HEK293 (cell line): Measurements from ENCODE around the gene KRTAP11-1.

Experiments used
- CTCF ChIA-PET: fragments of 350-600 bp; formaldehyde crosslinking; extraction: SDS; loops from one replicate; lab custom pipeline; 2021; ENCODE audit warnings: antibody characterized with exemption; lab: Yijun Ruan, JAX
- POLR2A ChIA-PET: fragments of 300-600 bp; formaldehyde crosslinking; extraction: SDS; loops from one replicate; lab custom pipeline; 2020; ENCODE audit warnings: antibody characterized with exemption, inconsistent platforms; lab: Yijun Ruan, JAX
- H3K27ac ChIP-seq: fragments of 200-500 bp; sonication (Bioruptor generic); 2 replicates; pipeline ENCODE4 v1.5.1; 2014; ENCODE audit warnings: low read depth, low read length, control low read depth, inconsistent platforms; ENCODE audit errors: extremely low read depth
- H3K36me3 ChIP-seq, 2 experiments: fragments of 200-500 bp in 1 of 2; sonication (Bioruptor generic) in 1 of 2; 1 replicate in 1 of 2; 2 replicates in 1 of 2; pipeline ENCODE4 v1.5.1; 2014 to 2017; ENCODE audit warnings: inconsistent platforms in 2 of 2, low read length in 2 of 2; ENCODE audit not compliant: control insufficient read depth in 2 of 2, insufficient read depth in 1 of 2
- H3K4me1 ChIP-seq: fragments of 200-500 bp; sonication (Bioruptor generic); 2 replicates; pipeline ENCODE4 v1.5.1; 2014; ENCODE audit warnings: mild to moderate bottlenecking, low read length, inconsistent platforms; ENCODE audit not compliant: control insufficient read depth, insufficient read depth
- H3K4me3 ChIP-seq: 2 replicates; pipeline ENCODE4 v1.5.1; 2011; ENCODE audit warnings: low read depth, mild to moderate bottlenecking, control low read depth, low read length, moderate library complexity
- H3K9me3 ChIP-seq: fragments of 200-500 bp; sonication (Bioruptor generic); 2 replicates; pipeline ENCODE4 v1.5.1; 2014; ENCODE audit warnings: low read depth, low read length, inconsistent platforms; ENCODE audit not compliant: control insufficient read depth, insufficient read depth
- GLI2 ChIP-seq: fragments of 450-650 bp; formaldehyde crosslinking; IDR thresholded peaks from 2 replicates; pipeline ENCODE4; 2017; ENCODE audit warnings: missing biosample characterization, missing genetic modification characterization, low read depth, borderline replicate concordance
- MEIS1 ChIP-seq: sonication (generic); formaldehyde crosslinking; IDR thresholded peaks from 2 replicates; pipeline ENCODE4 v1.8.1; 2022; ENCODE audit warnings: missing genetic modification reagents, mild to moderate bottlenecking, borderline replicate concordance
- MZF1 ChIP-seq: fragments of 450-650 bp; formaldehyde crosslinking; IDR thresholded peaks from 2 replicates; pipeline ENCODE4 v1.5.1; 2017; ENCODE audit warnings: missing biosample characterization, missing genetic modification characterization, borderline replicate concordance
- TRIM28 ChIP-seq: IDR thresholded peaks from 2 replicates; pipeline ENCODE4 v1.6.1; 2011; ENCODE audit warnings: low read length, control low read depth, borderline replicate concordance
- ZBTB48 ChIP-seq: fragments of 450-650 bp; formaldehyde crosslinking; IDR thresholded peaks from 2 replicates; pipeline ENCODE4 v1.5.1; 2016; ENCODE audit warnings: missing biosample characterization, missing genetic modification characterization
- ZBTB7A ChIP-seq: fragments of 450-650 bp; formaldehyde crosslinking; IDR thresholded peaks from 2 replicates; pipeline ENCODE4 v1.5.1; 2016; ENCODE audit warnings: low read depth, missing biosample characterization, missing genetic modification characterization
- ZEB2 ChIP-seq: fragments of 450-650 bp; formaldehyde crosslinking; IDR thresholded peaks from 2 replicates; pipeline ENCODE4 v1.5.1; 2016; ENCODE audit warnings: missing biosample characterization, missing genetic modification characterization
- ZNF214 ChIP-seq: fragments of 450-650 bp; formaldehyde crosslinking; IDR thresholded peaks from 2 replicates; pipeline ENCODE4 v1.5.1; 2017; ENCODE audit warnings: missing biosample characterization, mild to moderate bottlenecking, missing genetic modification characterization, borderline replicate concordance
- ZNF266 ChIP-seq: fragments of 450-650 bp; formaldehyde crosslinking; IDR thresholded peaks from 2 replicates; pipeline ENCODE4 v1.5.1; 2016; ENCODE audit warnings: missing biosample characterization, missing genetic modification characterization, low read depth
- ZNF423 ChIP-seq: fragments of 450-650 bp; formaldehyde crosslinking; IDR thresholded peaks from 2 replicates; pipeline ENCODE4 v1.5.1; 2016; ENCODE audit warnings: missing biosample characterization, missing genetic modification characterization
- ZNF510 ChIP-seq: fragments of 450-650 bp; formaldehyde crosslinking; IDR thresholded peaks from 2 replicates; pipeline ENCODE4 v1.5.1; 2018; ENCODE audit warnings: mild to moderate bottlenecking, missing genetic modification characterization, missing biosample characterization; ENCODE audit not compliant: insufficient replicate concordance
- ZNF560 ChIP-seq: fragments of 450-650 bp; formaldehyde crosslinking; IDR thresholded peaks from 2 replicates; pipeline ENCODE4 v1.5.1; 2017; ENCODE audit warnings: missing biosample characterization, missing genetic modification characterization, borderline replicate concordance
- ZNF561 ChIP-seq: fragments of 450-650 bp; IDR thresholded peaks from 2 replicates; pipeline ENCODE4 v1.5.1; 2018; ENCODE audit warnings: missing biosample characterization, missing genetic modification characterization, borderline replicate concordance
- ZNF654 ChIP-seq: fragments of 450-650 bp; formaldehyde crosslinking; IDR thresholded peaks from 2 replicates; pipeline ENCODE4 v1.5.1; 2016; ENCODE audit warnings: low read depth, missing biosample characterization, missing genetic modification characterization
- ZNF747 ChIP-seq: fragments of 450-650 bp; formaldehyde crosslinking; IDR thresholded peaks from 2 replicates; pipeline ENCODE4 v1.5.1; 2016; ENCODE audit warnings: missing biosample characterization, missing genetic modification characterization
- ZNF777 ChIP-seq: fragments of 450-650 bp; formaldehyde crosslinking; IDR thresholded peaks from 2 replicates; pipeline ENCODE4 v1.5.1; 2017; ENCODE audit warnings: missing biosample characterization, missing genetic modification characterization, borderline replicate concordance
- ZNF792 ChIP-seq: fragments of 450-650 bp; formaldehyde crosslinking; IDR thresholded peaks from 2 replicates; pipeline ENCODE4 v1.5.1; 2016; ENCODE audit warnings: missing biosample characterization, missing genetic modification characterization
- TF ChIP-seq, protein P1 (sequence below): fragments of 450-650 bp; formaldehyde crosslinking; conservative IDR thresholded peaks from 2 replicates; pipeline ENCODE4 v1.5.1; 2016; ENCODE audit warnings: low read depth, missing biosample characterization, missing genetic modification characterization
- TF ChIP-seq, protein P2 (sequence below): fragments of 450-650 bp; formaldehyde crosslinking; IDR thresholded peaks from 2 replicates; pipeline ENCODE4 v1.5.1; 2016; ENCODE audit warnings: missing biosample characterization, missing genetic modification characterization, low read depth
- TF ChIP-seq, protein P3 (sequence below): fragments of 450-650 bp; formaldehyde crosslinking; IDR thresholded peaks from 2 replicates; pipeline ENCODE4 v1.5.1; 2017; ENCODE audit warnings: missing biosample characterization, missing genetic modification characterization

Gene KRTAP11-1

DNA sequence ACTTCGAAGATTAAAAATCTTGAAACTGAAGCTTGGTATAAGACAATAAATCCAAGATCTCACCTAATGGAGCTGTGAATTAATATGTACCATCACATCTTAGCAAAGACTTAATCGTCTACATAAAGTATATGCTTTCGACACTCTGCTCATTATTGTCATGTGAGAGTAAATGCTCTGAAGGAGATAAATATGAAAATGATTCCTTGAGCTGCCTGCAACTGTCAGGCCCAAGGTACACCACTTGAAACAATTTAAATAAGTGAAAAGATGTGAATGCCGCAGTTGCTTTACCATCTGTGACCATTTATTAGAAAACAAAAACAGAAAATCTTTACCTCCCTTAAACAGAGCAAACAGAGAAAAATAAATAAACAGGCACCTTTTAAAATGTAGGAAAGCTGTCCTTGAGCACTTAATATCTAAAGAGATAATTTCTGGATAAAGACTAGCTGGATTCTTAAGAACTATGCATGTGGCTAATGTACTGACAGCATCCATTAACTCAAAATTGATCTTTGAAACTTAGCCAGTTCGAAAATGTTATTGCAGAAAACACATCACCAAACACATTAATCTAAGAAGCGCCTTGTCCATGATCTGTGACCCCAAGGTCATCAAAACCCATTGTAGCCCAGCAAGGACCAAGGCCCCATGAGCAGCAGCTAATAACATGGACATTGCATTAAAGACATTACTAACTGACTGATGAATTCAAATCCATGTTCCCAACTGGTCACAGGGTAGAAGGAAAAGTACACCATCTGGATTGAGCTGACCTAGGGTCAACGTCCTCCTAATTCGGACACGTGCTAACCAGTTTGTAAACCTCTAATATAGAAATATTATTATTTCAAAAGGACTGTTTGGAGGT is 33.5 kb downstream of the KRTAP11-1 start:
- no peak for TF ChIP-seq ZNF792 (tag by site-specific recombination)
- TF ChIP-seq ZBTB7A (tag by site-specific recombination) = no peak
- TF ChIP-seq TRIM28 = no peak
- TF ChIP-seq ZBTB48 (tag by site-specific recombination) = no peak
- TF ChIP-seq, protein P1, sequence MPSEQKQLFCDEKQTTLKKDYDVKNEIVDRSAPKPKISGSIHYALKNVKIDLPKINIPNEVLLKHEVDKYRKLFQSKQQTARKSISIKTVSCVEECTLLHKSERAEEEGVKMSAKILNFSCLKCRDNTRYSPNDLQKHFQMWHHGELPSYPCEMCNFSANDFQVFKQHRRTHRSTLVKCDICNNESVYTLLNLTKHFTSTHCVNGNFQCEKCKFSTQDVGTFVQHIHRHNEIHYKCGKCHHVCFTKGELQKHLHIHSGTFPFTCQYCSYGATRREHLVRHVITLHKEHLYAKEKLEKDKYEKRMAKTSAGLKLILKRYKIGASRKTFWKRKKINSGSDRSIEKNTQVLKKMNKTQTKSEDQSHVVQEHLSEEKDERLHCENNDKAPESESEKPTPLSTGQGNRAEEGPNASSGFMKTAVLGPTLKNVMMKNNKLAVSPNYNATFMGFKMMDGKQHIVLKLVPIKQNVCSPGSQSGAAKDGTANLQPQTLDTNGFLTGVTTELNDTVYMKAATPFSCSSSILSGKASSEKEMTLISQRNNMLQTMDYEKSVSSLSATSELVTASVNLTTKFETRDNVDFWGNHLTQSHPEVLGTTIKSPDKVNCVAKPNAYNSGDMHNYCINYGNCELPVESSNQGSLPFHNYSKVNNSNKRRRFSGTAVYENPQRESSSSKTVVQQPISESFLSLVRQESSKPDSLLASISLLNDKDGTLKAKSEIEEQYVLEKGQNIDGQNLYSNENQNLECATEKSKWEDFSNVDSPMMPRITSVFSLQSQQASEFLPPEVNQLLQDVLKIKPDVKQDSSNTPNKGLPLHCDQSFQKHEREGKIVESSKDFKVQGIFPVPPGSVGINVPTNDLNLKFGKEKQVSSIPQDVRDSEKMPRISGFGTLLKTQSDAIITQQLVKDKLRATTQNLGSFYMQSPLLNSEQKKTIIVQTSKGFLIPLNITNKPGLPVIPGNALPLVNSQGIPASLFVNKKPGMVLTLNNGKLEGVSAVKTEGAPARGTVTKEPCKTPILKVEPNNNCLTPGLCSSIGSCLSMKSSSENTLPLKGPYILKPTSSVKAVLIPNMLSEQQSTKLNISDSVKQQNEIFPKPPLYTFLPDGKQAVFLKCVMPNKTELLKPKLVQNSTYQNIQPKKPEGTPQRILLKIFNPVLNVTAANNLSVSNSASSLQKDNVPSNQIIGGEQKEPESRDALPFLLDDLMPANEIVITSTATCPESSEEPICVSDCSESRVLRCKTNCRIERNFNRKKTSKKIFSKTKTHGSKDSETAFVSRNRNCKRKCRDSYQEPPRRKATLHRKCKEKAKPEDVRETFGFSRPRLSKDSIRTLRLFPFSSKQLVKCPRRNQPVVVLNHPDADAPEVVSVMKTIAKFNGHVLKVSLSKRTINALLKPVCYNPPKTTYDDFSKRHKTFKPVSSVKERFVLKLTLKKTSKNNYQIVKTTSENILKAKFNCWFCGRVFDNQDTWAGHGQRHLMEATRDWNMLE (tag by site-specific recombination) = no peak
- TF ChIP-seq ZNF777 (tag by site-specific recombination) = no peak
- no peak for TF ChIP-seq GLI2 (tag by site-specific recombination)
- no peak for TF ChIP-seq ZEB2 (tag by site-specific recombination)
- TF ChIP-seq ZNF561 (tag by site-specific recombination) = no peak
- TF ChIP-seq MEIS1 (CRISPR knock-in tag) = no peak
- TF ChIP-seq ZNF510 = no peak
- TF ChIP-seq ZNF747 (tag by site-specific recombination) = no peak
- no peak for TF ChIP-seq ZNF266
- no peak for TF ChIP-seq ZNF654 (tag by site-specific recombination)
- TF ChIP-seq ZNF560 (tag by site-specific recombination) = no peak
- no peak for TF ChIP-seq ZNF214 (tag by site-specific recombination)
- TF ChIP-seq, protein P2, sequence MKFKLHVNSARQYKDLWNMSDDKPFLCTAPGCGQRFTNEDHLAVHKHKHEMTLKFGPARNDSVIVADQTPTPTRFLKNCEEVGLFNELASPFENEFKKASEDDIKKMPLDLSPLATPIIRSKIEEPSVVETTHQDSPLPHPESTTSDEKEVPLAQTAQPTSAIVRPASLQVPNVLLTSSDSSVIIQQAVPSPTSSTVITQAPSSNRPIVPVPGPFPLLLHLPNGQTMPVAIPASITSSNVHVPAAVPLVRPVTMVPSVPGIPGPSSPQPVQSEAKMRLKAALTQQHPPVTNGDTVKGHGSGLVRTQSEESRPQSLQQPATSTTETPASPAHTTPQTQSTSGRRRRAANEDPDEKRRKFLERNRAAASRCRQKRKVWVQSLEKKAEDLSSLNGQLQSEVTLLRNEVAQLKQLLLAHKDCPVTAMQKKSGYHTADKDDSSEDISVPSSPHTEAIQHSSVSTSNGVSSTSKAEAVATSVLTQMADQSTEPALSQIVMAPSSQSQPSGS (tag by site-specific recombination) = no peak
- TF ChIP-seq ZNF423 = no peak
- TF ChIP-seq, protein P3, sequence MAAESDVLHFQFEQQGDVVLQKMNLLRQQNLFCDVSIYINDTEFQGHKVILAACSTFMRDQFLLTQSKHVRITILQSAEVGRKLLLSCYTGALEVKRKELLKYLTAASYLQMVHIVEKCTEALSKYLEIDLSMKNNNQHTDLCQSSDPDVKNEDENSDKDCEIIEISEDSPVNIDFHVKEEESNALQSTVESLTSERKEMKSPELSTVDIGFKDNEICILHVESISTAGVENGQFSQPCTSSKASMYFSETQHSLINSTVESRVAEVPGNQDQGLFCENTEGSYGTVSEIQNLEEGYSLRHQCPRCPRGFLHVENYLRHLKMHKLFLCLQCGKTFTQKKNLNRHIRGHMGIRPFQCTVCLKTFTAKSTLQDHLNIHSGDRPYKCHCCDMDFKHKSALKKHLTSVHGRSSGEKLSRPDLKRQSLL = no peak
- TF ChIP-seq MZF1 (tag by site-specific recombination) = no peak
- Histone ChIP-seq H3K27ac (no peak overlapping the region), H3K4me3 (no peak overlapping the region), H3K9me3 (no peaks in the 10 kb centered on the region), H3K36me3 (no peaks in the 10 kb centered on the region), H3K4me1 (no peaks in the 10 kb centered on the region)
- ChIA-PET CTCF (interaction anchor here (0.6 to 1.9 kb wide), 4 partner anchors 8 to 83 kb away, joined by 3 to 9 read pairs (median 5); no protein-coding TSS in a partner anchor), POLR2A (no interaction called here)
